ENCODE data around the gene PTPN23.

GRCh38 chr3:47407896-47408838, 27.3 kb downstream of the PTPN23 start:
- no peak for TF ChIP-seq CTCF (IDR thresholded peaks at IDR 0.05; ENCODE audit: insufficient read depth, low read depth, low read length)
- TF ChIP-seq EZH2 (IDR thresholded peaks at IDR 0.05; ENCODE audit: insufficient read depth, low read length) = no peak

Data from astrocyte (in vitro differentiated cells and primary cell).